Cardiac atrium fibroblast (primary cell): Measurements from ENCODE around the gene MAGEA9. TPM values are rescaled to one million over a fixed set of nuclear protein-coding genes. Genes with fewer than 3 reads are reported as not detected.

Experiments
- total RNA-seq: library from RNA; depleted of rRNA; stranded (reverse); fragments of >200 nt; gene quantifications from 2 replicates; pipeline ENCODE4 v1.2.3, GENCODE V29; 2015

The MAGEA9 gene, protein sequence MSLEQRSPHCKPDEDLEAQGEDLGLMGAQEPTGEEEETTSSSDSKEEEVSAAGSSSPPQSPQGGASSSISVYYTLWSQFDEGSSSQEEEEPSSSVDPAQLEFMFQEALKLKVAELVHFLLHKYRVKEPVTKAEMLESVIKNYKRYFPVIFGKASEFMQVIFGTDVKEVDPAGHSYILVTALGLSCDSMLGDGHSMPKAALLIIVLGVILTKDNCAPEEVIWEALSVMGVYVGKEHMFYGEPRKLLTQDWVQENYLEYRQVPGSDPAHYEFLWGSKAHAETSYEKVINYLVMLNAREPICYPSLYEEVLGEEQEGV
- not detected in 2 replicates for total RNA-seq

DNA sequence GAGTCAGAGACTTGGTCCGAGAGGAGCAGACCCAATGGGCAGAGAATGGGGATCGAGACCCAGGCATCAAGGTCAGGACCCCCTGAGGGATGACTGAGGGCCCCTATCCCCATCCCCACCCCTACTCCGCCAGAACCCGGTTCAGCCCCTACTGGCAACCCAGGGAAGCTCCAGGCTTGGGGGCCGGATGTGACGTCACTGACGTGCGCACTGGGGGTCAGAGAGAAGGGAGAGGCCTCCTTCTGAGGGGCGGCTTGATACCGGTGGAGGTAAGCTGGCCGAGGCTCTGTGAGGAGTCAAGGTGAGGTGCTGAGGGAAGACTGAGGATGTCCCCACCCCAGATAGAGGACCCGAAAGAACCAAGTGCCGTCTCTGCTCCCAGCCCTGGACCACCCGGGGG is at the start of gene MAGEA9:
MAGEA9 (plus strand) TSS at position 204 of the 400 bp plus-strand sequence. CDS start 4,281 bp downstream, outside the sequence.

DNA sequence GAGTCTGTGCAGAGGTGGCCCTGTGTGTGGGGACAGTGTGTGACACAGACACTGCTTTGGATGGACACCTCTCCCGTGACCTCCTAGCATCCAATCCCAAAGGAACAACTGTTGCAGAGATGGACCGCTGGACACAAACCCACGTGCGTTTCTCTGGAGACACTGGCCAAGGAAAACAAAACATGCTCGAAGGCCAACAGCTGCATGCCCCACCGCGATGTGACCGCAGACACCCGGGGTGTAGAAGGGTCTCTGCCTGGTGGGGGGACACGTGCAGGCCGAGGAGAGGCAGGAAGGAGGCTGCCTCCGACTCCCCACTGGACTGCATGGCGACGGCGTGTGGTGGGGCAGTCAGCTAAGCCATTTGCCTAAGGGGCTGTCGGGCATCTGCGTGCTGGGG is 8.0 kb upstream of the MAGEA9 start, which contains the start of gene HSFX1:
HSFX1 (plus strand) TSS at position 301 of the 400 bp plus-strand sequence. CDS start 614 bp downstream, outside the sequence.

Other genes starting within 250 kb of the MAGEA9 start
- gene EOLA1, start 240.9 kb upstream of the MAGEA9 start, total RNA-seq: 4.0 and 14.7 TPM in 2 replicates
- gene HSFX3, start 232.0 kb upstream of the MAGEA9 start, total RNA-seq: not detected in 2 replicates
- not detected in 2 replicates for gene MAGEA9B, start 194.5 kb upstream of the MAGEA9 start, total RNA-seq
- 0.16 TPM in 1 of 2 replicates, not detected in the other for gene HSFX2, start 186.6 kb upstream of the MAGEA9 start, total RNA-seq
- 8.1 and 11.0 TPM in 2 replicates for gene TMEM185A, start 150.1 kb upstream of the MAGEA9 start, total RNA-seq
- not detected in 2 replicates for gene MAGEA11, start 69.9 kb upstream of the MAGEA9 start, total RNA-seq
- gene HSFX1, start 7.9 kb upstream of the MAGEA9 start, total RNA-seq: 0.54 TPM in 1 of 2 replicates, not detected in the other
- gene MAGEA8, start 99.3 kb downstream of the MAGEA9 start, total RNA-seq: not detected in 2 replicates
- not detected in 2 replicates for gene HSFX4, start 147.6 kb downstream of the MAGEA9 start, total RNA-seq
- 15.5 and 29.8 TPM in 2 replicates for gene EOLA2, start 156.6 kb downstream of the MAGEA9 start, total RNA-seq